GM12864 (cell line): ENCODE data around the gene PVALEF.

Source experiments
- DNase-seq: peaks from one replicate; pipeline ENCODE4 v3.0.0-alpha.2; 2011; ENCODE audit warnings: low read depth
- H3K4me3 ChIP-seq: 2 replicates; pipeline ENCODE4 v1.5.1; 2011; ENCODE audit warnings: mild to moderate bottlenecking, low read depth, low read length, control low read depth
- TF ChIP-seq, protein P1 (sequence below): IDR thresholded peaks from 2 replicates; pipeline ENCODE4 v1.5.1; 2011; ENCODE audit warnings: low read depth, mild to moderate bottlenecking, moderate library complexity, low read length, control low read depth, inconsistent platforms; ENCODE audit errors: missing control alignments

Gene PVALEF

DNA sequence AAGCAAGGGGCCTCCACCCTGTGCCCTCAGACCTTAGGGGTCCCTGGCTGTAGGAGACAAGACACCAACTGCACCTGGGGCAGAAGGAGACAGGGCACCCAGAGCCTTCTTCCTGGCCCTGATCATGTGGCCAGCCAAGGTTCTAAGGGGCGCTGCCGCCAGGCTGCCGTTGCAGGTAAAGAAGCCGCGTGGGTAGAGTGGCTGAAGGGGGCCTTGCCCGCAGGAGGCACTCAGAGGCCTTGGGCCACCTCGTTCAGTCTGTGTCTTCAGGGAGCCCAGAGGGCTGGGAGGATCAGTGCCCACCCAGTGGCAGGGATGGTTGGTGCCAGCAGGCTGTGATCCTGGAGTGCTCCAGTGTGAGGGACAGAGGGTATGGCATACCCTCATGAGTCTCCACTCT lies 2.3 kb downstream of the PVALEF start:
- no peak overlapping the region for H3K4me3 ChIP-seq
- no peak for DNase-seq
- TF ChIP-seq, protein P1, sequence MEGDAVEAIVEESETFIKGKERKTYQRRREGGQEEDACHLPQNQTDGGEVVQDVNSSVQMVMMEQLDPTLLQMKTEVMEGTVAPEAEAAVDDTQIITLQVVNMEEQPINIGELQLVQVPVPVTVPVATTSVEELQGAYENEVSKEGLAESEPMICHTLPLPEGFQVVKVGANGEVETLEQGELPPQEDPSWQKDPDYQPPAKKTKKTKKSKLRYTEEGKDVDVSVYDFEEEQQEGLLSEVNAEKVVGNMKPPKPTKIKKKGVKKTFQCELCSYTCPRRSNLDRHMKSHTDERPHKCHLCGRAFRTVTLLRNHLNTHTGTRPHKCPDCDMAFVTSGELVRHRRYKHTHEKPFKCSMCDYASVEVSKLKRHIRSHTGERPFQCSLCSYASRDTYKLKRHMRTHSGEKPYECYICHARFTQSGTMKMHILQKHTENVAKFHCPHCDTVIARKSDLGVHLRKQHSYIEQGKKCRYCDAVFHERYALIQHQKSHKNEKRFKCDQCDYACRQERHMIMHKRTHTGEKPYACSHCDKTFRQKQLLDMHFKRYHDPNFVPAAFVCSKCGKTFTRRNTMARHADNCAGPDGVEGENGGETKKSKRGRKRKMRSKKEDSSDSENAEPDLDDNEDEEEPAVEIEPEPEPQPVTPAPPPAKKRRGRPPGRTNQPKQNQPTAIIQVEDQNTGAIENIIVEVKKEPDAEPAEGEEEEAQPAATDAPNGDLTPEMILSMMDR, result no peak

DNA sequence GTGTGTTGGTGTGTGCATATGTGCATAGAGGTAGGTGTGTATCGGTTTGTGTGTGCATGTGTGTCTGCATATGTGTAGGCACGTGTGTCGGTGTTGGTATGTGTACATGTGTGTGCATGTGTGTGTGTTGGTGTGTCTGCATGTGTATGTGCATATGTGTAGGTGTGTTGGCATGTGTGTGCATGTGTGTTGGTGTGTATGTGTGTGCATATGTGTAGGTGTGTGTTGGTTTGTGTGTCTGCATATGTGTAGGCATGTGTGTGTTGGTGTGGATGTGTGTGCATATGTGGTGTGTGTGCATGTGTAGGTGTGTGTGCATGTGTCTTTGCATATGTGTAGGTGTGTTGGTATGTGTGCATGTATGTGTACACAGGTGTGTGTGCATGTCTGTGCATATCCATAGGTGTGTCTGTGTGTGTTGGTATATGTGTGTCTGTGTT lies 4.6 kb downstream of the PVALEF start:
- H3K4me3 ChIP-seq, result no peak overlapping the region
- TF ChIP-seq, protein P1, result no peak
- no peak for DNase-seq

DNA sequence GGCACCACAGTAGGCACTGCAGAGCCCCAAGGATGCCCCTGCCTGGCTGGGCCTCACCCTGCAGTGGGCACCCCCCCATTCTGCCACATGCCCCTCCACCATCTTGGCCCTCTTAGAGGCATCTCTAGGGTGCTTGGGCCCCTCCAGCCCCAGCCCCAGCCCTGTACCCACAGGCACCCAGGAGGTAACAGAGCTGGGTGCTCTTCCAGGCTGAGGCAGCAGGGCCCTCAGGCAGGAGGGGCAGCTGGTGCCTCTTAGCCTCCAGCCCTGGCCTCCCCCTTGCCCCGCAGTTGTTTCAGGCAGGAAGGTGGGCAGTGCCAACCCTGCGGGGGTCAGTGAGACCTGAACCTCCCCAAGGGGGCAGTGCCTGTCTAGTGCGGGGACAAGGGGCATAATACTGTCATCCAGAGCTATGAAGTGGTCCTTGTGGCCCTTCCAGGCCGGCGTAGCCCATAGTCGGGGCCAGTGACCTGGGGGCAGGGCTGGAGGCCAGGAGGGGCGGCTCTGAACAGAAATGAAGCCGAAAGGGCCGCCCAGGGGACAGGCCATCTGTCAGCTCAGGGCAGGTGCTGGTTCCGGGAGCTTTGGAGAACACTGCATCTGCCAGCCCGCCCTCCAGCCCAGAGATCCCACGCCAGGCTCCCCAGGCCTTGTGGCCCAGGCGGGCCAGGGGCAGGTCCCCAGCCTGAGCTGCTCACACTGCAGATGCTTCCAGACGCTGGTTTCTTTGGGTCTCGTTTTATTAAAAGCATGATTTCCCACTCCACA lies 5.6 kb downstream of the PVALEF start:
- TF ChIP-seq, protein P1, result no peak
- no peak overlapping the region for H3K4me3 ChIP-seq
- no peak for DNase-seq

DNA sequence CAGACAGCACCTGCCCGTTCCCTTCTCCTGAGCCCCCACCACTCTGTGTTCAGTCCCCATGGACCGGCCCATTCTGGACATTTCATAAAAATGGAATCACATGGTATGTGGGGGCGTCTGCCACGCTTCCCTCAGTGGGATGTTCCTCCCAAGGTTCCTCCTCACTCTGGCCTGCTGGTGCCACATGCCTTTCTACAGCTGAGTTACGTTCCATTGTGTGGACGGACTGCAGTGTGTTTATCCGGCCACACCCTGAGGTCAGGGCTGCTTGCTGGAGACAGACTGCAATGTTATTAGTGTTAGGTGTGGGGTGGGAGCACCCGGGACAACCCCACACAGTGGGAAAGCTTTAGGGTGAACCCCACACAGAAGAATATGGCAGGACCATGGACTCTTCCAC lies 6.6 kb downstream of the PVALEF start:
- TF ChIP-seq, protein P1, result no peak
- DNase-seq, result no peak

DNA sequence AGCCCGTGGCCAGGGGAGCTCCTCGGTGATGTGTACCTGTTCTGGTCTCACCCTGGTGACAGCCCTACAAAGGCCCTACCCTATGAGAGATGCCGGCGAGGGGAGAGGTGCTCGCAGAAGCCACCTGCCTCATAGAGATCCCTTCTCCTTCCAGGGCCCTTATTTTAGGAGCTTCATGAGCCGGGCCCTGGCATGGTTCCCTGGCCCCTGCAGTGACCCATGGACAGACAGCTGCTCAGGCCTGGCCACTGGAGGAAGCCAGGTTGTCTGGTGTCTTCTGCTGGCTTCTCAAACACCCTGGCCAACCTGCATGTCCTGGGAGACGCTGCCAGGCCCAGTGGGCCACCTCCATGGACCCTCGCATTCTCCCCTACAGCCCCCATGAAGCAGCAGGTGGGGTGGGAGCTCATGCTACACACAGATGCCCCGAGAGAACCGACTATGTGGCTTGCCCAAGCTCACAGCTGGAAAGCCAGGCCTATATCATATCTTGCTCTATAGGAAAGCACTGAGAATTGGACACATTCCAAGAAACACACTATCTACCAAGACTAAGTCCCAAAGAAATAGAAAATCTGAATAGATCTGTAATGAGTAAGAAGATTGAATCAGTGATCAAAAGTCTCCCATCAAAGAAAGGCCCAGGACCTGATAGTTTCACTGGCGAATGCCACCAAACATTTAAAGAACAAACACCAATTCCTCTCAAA lies 7.9 kb downstream of the PVALEF start:
- H3K4me3 ChIP-seq, result no peak overlapping the region
- no peak for DNase-seq
- TF ChIP-seq, protein P1, result no peak

More for the DNA sequence above, 6.6 kb downstream of the PVALEF start:
- no peak overlapping the region for H3K4me3 ChIP-seq

DNA sequence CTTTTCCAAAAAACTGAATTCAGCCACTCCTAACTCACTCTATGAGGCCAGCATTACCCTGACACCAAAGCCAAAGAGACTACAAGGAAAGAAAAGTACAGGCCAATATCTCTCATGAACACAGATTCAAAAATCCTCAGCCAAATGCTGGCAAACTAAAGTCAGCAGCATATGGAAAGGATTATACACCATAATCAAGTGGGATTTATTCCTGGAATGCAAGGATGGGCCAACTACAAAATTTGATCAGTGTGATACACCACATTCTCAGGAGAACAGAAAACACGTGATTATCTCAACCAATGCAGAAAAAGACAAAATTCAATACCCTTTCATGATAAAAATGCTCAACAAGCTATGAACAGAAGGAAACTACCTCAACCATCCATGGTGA lies 8.5 kb downstream of the PVALEF start:
- DNase-seq, result no peak
- TF ChIP-seq, protein P1, result no peak

More for the DNA sequence above, 8.5 kb downstream of the PVALEF start:
- H3K4me3 ChIP-seq, result no peak overlapping the region
